ENCODE data around the gene MRPL44.
A peak's percentile ranks its signal among the peaks of the same experiment; 100 is the strongest.

The MRPL44 gene

GRCh38 chr2:223970343-223971128 is 13.3 kb downstream of the MRPL44 start:
- H3K27ac ChIP-seq (ENCODE audit: low read depth, low read length, poor library complexity, severe bottlenecking), result no peak overlapping the region
- no peaks in the 10 kb centered on the region for H3K9me3 ChIP-seq (ENCODE audit: low read length)
- H3F3A ChIP-seq (ENCODE audit: insufficient read depth, low read length), result peaks cover 4% of the 10 kb centered on the region; the same call in 1 of the 2 replicates
- H3K4me2 ChIP-seq (ENCODE audit: low read length), result no peak overlapping the region
- TF ChIP-seq CTCF (IDR thresholded peaks at IDR 0.05; ENCODE audit: low read length) (peak; percentile 92), EZH2 (IDR thresholded peaks at IDR 0.05; ENCODE audit: borderline replicate concordance, low read length) (no peak)
- no peaks in the 10 kb centered on the region for H3K27me3 ChIP-seq (ENCODE audit: insufficient read depth, low read length)
- H3K4me1 ChIP-seq (ENCODE audit: insufficient read depth, low read length, severe bottlenecking), result no peaks in the 10 kb centered on the region
- peaks cover under 1% of the 10 kb centered on the region; the same call in 1 of the 2 replicates for H3K79me2 ChIP-seq (ENCODE audit: insufficient read depth, low read length)
- H4K20me1 ChIP-seq (ENCODE audit: insufficient read depth, low read length), result no peaks in the 10 kb centered on the region
- no peaks in the 10 kb centered on the region for H3K9me2 ChIP-seq (ENCODE audit: low read depth, low read length)
- H2AFZ ChIP-seq (ENCODE audit: low read length), result no peak overlapping the region
- H3K4me3 ChIP-seq (ENCODE audit: low read depth, low read length, poor library complexity, severe bottlenecking), result no peak overlapping the region
- no peak overlapping the region for H3K9ac ChIP-seq (ENCODE audit: low read length)
- peaks cover 29% of the 10 kb centered on the region for H3K36me3 ChIP-seq (ENCODE audit: insufficient read depth, low read length)

- Histone ChIP-seq H3K36me3 (ENCODE audit: insufficient read depth, low read length) (peaks cover 19% of the 10 kb centered on the region; the same call in 1 of the 2 replicates), H3K4me1 (ENCODE audit: insufficient read depth, low read length, severe bottlenecking) (no peaks in the 10 kb centered on the region), H3K4me2 (ENCODE audit: low read length) (no peak overlapping the region), H3K9me3 (ENCODE audit: low read length) (no peaks in the 10 kb centered on the region), H3K9ac (ENCODE audit: low read length) (no peak overlapping the region), H2AFZ (ENCODE audit: low read length) (no peak overlapping the region), H3K27ac (ENCODE audit: low read depth, low read length, poor library complexity, severe bottlenecking) (no peak overlapping the region), H3K79me2 (ENCODE audit: insufficient read depth, low read length) (no peaks in the 10 kb centered on the region), H3F3A (ENCODE audit: insufficient read depth, low read length) (peaks cover 4% of the 10 kb centered on the region; the same call in 1 of the 2 replicates), H3K27me3 (ENCODE audit: insufficient read depth, low read length) (no peaks in the 10 kb centered on the region), H3K9me2 (ENCODE audit: low read depth, low read length) (no peaks in the 10 kb centered on the region), H3K4me3 (ENCODE audit: low read depth, low read length, poor library complexity, severe bottlenecking) (no peak overlapping the region), H4K20me1 (ENCODE audit: insufficient read depth, low read length) (no peaks in the 10 kb centered on the region)
- no peak for TF ChIP-seq EZH2 (IDR thresholded peaks at IDR 0.05; ENCODE audit: borderline replicate concordance, low read length)
- TF ChIP-seq CTCF (IDR thresholded peaks at IDR 0.05; ENCODE audit: low read length), result no peak
Observed at GRCh38 chr2:223971731-223972130, 14.5 kb downstream of the MRPL44 start.

- Histone ChIP-seq H3K4me1 (ENCODE audit: insufficient read depth, low read length, severe bottlenecking) (no peaks in the 10 kb centered on the region), H3F3A (ENCODE audit: insufficient read depth, low read length) (peaks cover 4% of the 10 kb centered on the region; the same call in 1 of the 2 replicates), H3K27me3 (ENCODE audit: insufficient read depth, low read length) (no peaks in the 10 kb centered on the region), H3K4me2 (ENCODE audit: low read length) (no peak overlapping the region), H3K79me2 (ENCODE audit: insufficient read depth, low read length) (no peaks in the 10 kb centered on the region), H3K9me3 (ENCODE audit: low read length) (no peaks in the 10 kb centered on the region), H3K27ac (ENCODE audit: low read depth, low read length, poor library complexity, severe bottlenecking) (no peak overlapping the region), H2AFZ (ENCODE audit: low read length) (no peak overlapping the region), H3K9ac (ENCODE audit: low read length) (no peak overlapping the region), H4K20me1 (ENCODE audit: insufficient read depth, low read length) (no peaks in the 10 kb centered on the region), H3K4me3 (ENCODE audit: low read depth, low read length, poor library complexity, severe bottlenecking) (no peak overlapping the region), H3K36me3 (ENCODE audit: insufficient read depth, low read length) (peaks cover 9% of the 10 kb centered on the region; the same call in 1 of the 2 replicates), H3K9me2 (ENCODE audit: low read depth, low read length) (no peaks in the 10 kb centered on the region)
- TF ChIP-seq CTCF (IDR thresholded peaks at IDR 0.05; ENCODE audit: low read length) (no peak), EZH2 (IDR thresholded peaks at IDR 0.05; ENCODE audit: borderline replicate concordance, low read length) (no peak)
Observed at GRCh38 chr2:223972656-223973102, 15.4 kb downstream of the MRPL44 start.

All from OCI-LY1 (cell line).